Breast epithelium (tissue), 4 donors: ENCODE measurements around the gene TPH1. TPM values are rescaled to one million over a fixed set of nuclear protein-coding genes. Genes with fewer than 3 reads are reported as not detected.
"Not testable (repeated sequence)": the region's sequence is repeated elsewhere in the genome, so short reads cannot be mapped to it uniquely, and the experiment has no call there.

Experiments used
- DNase-seq, 2 donors: peaks; one replicate each; pipeline ENCODE4 v3.0.0-alpha.2; 2019; ENCODE audit warnings: low spot score in 2 of 2
- H3K27ac ChIP-seq, 2 donors: fragments of 200-600 bp; sonication (generic) in 1 of 2; one replicate each; pipeline ENCODE4 v1.5.1; 2016 to 2019; ENCODE audit warnings: mild to moderate bottlenecking in 1 of 2
- H3K27me3 ChIP-seq, 2 donors: fragments of 200-600 bp; sonication (generic) in 1 of 2; one replicate each; pipeline versions ENCODE4 v1.5.1 to v1.6.0; 2017 to 2019; ENCODE audit warnings: control low read depth in 1 of 2, mild to moderate bottlenecking in 1 of 2
- H3K36me3 ChIP-seq: fragments of 200-600 bp; one replicate; pipeline ENCODE4 v1.5.1; 2019
- H3K4me1 ChIP-seq, 2 donors: fragments of 200-600 bp; sonication (generic); one replicate each; pipeline ENCODE4 v1.5.1; 2016 to 2019; ENCODE audit warnings: control low read depth in 1 of 2
- H3K4me3 ChIP-seq, 3 donors: fragments of 200-600 bp; sonication (generic); 1 replicate in 2 of 3; 2 replicates in 1 of 3; pipeline ENCODE4 v1.5.1; 2016 to 2019; ENCODE audit warnings: mild to moderate bottlenecking in 3 of 3, moderate library complexity in 2 of 3
- H3K9me3 ChIP-seq, 2 donors: fragments of 200-600 bp; sonication (generic) in 1 of 2; one replicate each; pipeline ENCODE4 v1.5.1; 2016 to 2019; ENCODE audit warnings: control low read depth in 1 of 2
- POLR2A ChIP-seq: fragments of 450-650 bp; IDR thresholded peaks from one replicate; pipeline ENCODE4 v1.6.1; 2016; ENCODE audit warnings: antibody characterized with exemption, mild to moderate bottlenecking, moderate library complexity
- POLR2AphosphoS5 ChIP-seq, 3 donors: sonication (generic); formaldehyde crosslinking; IDR thresholded peaks; one replicate each; pipeline ENCODE4 v1.6.1; 2017; ENCODE audit warnings: antibody characterized with exemption in 3 of 3
- intact Hi-C: fragments of 100-400 bp; cut with DNase I; formaldehyde crosslinking; loops from one replicate; pipeline ENCODE4 v1.15.1; 2023; ENCODE audit warnings: low total_unique reads
- total RNA-seq, 3 donors: library from RNA; depleted of rRNA; stranded (reverse); fragments of >200 nt; gene quantifications; one replicate each; pipeline ENCODE4 v1.1.0, GENCODE V29; 2016
- TF ChIP-seq, protein P1 (sequence below), 3 donors: fragments of 450-650 bp; IDR thresholded peaks; one replicate each; pipeline ENCODE4 v1.5.1; 2016 to 2017; ENCODE audit warnings: antibody characterized with exemption in 3 of 3, mild to moderate bottlenecking in 3 of 3, moderate library complexity in 3 of 3

Gene TPH1
- total RNA-seq, 3 donors from 2014 or later, result 0.64 to 2.6 (median 1.2) TPM

DNA sequence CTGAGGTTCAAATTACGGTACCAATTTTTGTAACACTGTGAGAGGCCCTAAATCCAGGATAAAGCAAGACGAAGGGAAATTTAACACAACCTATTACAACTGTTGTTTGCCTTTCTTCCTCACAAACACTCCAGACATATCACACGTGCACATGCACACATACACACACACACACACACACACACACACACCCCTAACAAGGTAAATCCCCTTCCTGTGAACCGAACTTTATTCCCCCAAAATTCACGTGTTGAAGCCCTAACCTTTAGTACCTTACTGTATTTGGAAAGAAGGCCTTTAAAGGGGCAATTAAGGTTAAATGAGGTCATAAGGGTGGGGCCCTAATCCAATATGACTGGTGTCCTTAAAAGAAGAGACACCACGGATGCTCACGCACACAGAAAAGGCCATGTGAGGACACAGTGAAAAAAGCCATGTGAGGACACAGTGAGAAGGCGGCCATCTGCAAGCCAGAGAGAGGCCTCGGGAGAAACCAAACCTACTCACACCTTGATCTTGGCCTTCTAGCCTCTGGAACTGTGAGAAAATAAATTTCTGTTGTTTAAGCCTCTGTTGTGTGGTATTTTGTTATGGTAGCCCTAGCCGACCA is 35.0 kb downstream of the TPH1 start:
- Histone ChIP-seq H3K9me3 (no peaks in the 10 kb centered on the region), H3K27me3 (no peaks in the 10 kb centered on the region), H3K27ac (peak overlapping the region; percentile 86 to 93), H3K36me3 (no peaks in the 10 kb centered on the region), H3K4me1 (no peaks in the 10 kb centered on the region), H3K4me3 (no peak overlapping the region)
- no peak for DNase-seq
- intact Hi-C loops, result no loop called here
- TF ChIP-seq POLR2A, result no peak
- TF ChIP-seq POLR2AphosphoS5 (IDR thresholded peaks at IDR 0.05), result no peak
- TF ChIP-seq, protein P1, sequence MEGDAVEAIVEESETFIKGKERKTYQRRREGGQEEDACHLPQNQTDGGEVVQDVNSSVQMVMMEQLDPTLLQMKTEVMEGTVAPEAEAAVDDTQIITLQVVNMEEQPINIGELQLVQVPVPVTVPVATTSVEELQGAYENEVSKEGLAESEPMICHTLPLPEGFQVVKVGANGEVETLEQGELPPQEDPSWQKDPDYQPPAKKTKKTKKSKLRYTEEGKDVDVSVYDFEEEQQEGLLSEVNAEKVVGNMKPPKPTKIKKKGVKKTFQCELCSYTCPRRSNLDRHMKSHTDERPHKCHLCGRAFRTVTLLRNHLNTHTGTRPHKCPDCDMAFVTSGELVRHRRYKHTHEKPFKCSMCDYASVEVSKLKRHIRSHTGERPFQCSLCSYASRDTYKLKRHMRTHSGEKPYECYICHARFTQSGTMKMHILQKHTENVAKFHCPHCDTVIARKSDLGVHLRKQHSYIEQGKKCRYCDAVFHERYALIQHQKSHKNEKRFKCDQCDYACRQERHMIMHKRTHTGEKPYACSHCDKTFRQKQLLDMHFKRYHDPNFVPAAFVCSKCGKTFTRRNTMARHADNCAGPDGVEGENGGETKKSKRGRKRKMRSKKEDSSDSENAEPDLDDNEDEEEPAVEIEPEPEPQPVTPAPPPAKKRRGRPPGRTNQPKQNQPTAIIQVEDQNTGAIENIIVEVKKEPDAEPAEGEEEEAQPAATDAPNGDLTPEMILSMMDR (IDR thresholded peaks at IDR 0.05), result no peak

DNA sequence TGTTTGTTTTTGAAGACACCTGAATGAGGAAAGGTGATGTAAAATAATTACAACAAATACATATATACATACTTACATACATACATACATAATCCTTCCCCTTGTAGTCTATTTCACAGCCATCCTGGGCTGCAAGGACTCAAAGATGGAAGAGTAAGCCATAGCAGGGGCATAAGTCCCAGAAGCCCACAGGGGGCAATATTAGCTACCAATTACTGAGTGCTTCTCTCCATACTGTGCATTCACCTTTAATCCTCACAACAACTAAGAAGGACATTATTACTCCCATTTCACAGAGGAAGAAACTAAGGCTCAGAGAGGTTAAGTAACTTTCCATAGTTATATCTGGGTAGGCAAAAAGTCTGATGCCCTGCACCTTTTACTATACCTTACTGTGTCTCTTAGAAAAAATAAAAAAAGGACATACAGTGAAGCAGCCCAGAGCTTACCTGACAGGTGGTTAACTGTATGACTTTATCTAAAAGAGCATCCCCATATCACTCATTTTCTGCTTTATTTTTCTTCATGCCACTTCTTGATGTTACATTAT is 35.9 kb downstream of the TPH1 start:
- no peaks in the 10 kb centered on the region for H3K36me3 ChIP-seq
- TF ChIP-seq, protein P1 (IDR thresholded peaks at IDR 0.05), result no peak
- TF ChIP-seq POLR2A (no peak), POLR2AphosphoS5 (IDR thresholded peaks at IDR 0.05) (no peak)
- no peaks in the 10 kb centered on the region for H3K9me3 ChIP-seq
- H3K4me1 ChIP-seq, result no peaks in the 10 kb centered on the region
- no peak for DNase-seq
- H3K27me3 ChIP-seq, result no peaks in the 10 kb centered on the region
- H3K4me3 ChIP-seq, result no peak overlapping the region
- intact Hi-C loops, result no loop called here
- H3K27ac ChIP-seq, result no peak overlapping the region

DNA sequence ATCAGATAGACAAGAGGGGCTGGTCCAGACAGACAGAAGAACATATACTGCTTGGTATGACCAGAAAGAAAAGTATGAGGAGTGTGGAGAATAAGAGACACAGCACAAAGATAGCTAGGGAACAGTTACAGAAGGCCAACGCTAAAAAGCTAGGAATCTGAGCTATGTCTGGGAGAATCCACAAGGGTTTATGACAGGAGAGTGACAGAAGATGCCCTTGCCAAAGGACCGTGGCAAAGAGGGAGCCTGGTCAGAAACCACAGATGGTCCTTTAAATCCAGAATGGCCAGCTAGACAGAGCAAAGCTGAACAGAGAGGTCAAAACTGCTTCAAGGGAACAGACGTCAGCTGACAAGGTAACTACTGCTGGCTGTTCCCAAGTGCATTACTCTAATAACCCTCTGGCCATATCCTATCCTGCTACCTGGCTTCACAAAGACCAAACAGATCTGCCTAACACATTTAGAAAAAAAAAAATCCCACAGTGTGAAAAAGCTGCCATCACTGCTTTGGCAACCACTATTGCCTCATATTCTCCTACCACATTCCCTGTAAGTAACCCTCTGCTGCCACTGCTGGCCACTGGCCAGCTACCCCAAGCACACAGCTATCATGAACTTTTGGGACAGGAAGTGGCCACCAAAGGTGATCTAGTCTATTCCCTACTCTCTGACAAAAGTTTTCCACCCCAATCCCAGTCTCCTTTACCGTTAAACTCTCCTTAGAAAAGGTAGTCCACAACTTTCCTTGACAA is 40.5 kb downstream of the TPH1 start:
- TF ChIP-seq POLR2AphosphoS5 (IDR thresholded peaks at IDR 0.05), result no peak
- no peak overlapping the region for H3K27ac ChIP-seq
- no peak for DNase-seq
- H3K9me3 ChIP-seq, result no peaks in the 10 kb centered on the region
- H3K36me3 ChIP-seq, result no peaks in the 10 kb centered on the region
- intact Hi-C loops, result no loop called here
- no peaks in the 10 kb centered on the region for H3K4me1 ChIP-seq
- no peak overlapping the region for H3K4me3 ChIP-seq
- no peaks in the 10 kb centered on the region for H3K27me3 ChIP-seq

DNA sequence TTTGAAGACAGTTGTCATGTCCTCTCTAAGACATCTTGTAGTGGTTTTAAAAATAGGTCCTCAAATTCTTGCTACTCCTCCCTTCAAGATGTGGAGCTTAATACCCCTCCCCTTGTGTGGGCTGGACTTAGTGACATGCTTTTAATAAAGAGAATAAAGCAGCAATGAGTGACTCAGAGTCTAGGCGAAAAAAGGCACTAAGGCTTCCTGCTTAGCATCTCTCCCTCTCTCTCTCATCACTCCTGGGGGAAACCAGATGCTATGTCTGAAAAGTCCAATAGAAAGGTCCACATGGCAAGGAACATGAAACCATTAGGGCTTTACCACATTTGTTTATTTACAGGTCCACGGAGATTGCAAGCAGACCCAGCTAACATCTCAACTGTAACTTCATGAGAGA is 44.9 kb downstream of the TPH1 start:
- H3K27me3 ChIP-seq, result no peaks in the 10 kb centered on the region
- no peak for DNase-seq
- TF ChIP-seq POLR2AphosphoS5 (IDR thresholded peaks at IDR 0.05) (no peak), POLR2A (no peak)
- TF ChIP-seq, protein P1 (IDR thresholded peaks at IDR 0.05), result no peak
- no peak overlapping the region for H3K27ac ChIP-seq
- no peaks in the 10 kb centered on the region for H3K4me1 ChIP-seq
- H3K4me3 ChIP-seq, result no peak overlapping the region
- H3K9me3 ChIP-seq, result no peaks in the 10 kb centered on the region
- no peaks in the 10 kb centered on the region for H3K36me3 ChIP-seq
- intact Hi-C loops, result no loop called here

DNA sequence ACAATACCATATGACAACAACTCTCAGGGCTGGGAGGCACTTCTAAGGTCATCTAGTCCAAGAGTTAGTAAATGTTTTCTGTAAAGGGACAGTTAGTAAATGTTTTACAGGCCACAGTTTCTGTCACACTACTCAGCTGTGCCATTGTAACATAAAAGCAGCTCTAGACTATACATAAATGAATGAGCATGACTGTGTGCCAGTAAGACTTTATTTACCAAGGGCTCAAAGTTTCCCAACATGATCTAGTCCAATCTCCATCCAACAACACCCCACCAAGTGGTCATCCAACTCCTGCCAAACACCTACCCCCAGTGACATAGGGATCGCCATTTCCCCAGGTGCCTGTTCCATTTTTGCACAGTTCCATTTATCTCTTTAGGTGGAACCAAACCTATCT is 45.3 kb downstream of the TPH1 start:
- intact Hi-C loops, result no loop called here
- H3K9me3 ChIP-seq, result no peaks in the 10 kb centered on the region
- H3K27me3 ChIP-seq, result no peaks in the 10 kb centered on the region
- H3K4me1 ChIP-seq, result no peaks in the 10 kb centered on the region
- TF ChIP-seq, protein P1 (IDR thresholded peaks at IDR 0.05), result no peak
- TF ChIP-seq POLR2AphosphoS5 (IDR thresholded peaks at IDR 0.05) (no peak), POLR2A (no peak)
- no peak overlapping the region for H3K4me3 ChIP-seq
- no peaks in the 10 kb centered on the region for H3K36me3 ChIP-seq
- DNase-seq, result no peak
- no peak overlapping the region for H3K27ac ChIP-seq

DNA sequence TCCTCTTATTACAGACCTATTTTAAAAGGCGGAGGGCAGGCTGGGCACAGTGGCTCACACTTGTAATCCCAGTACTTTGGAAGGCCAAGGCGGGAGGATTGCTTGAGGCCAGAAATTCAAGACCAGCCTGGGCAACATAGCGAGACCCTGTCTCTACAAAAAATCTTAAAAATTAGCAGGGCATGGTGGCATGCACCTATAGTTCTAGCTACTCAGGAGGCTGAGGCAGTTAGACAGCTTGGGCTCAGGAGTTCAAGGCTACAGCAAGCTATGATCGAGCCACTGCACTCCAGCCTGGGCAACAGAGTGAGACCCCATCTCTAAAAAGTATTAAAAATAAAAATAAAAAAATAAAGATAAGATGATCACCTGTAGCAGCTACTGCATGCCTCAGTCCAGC is 45.9 kb downstream of the TPH1 start:
- H3K4me1 ChIP-seq, H3K36me3 ChIP-seq, intact Hi-C loops, DNase-seq, H3K27me3 ChIP-seq, H3K9me3 ChIP-seq, H3K27ac ChIP-seq, H3K4me3 ChIP-seq: not testable (repeated sequence)
